ENCODE data around the gene VENTX.
"Not testable (repeated sequence)": the region's sequence is repeated elsewhere in the genome, so short reads cannot be mapped to it uniquely, and the experiment has no call there.

VENTX gene

GRCh38 chr10:133226251-133226808 lies 11.3 kb upstream of the VENTX start:
- Histone ChIP-seq H3K4me1 (ENCODE audit: control insufficient read depth in 5 of 5, insufficient read depth in 5 of 5, low read length in 5 of 5) (peaks cover 0 to 4% (median 0%) of the 10 kb centered on the region in 5 donors), H3K27me3 (ENCODE audit: control insufficient read depth in 5 of 5, insufficient read depth in 4 of 5, low read length in 5 of 5) (peaks cover 20 to 48% (median 39%) of the 10 kb centered on the region in 5 donors), H3K9me3 (ENCODE audit: control insufficient read depth in 5 of 5, low read length in 5 of 5) (no peaks in the 10 kb centered on the region), H3K4me3 (ENCODE audit: low read depth in 1 of 5, low read length in 5 of 5) (no peak overlapping the region), H3K9ac (ENCODE audit: low read length in 5 of 5) (no peak overlapping the region), H3K27ac (ENCODE audit: low read depth, low read length) (no peak overlapping the region), H3K36me3 (ENCODE audit: control insufficient read depth in 5 of 5, insufficient read depth in 5 of 5, low read length in 5 of 5) (no peaks in the 10 kb centered on the region)

- Histone ChIP-seq H3K36me3 (ENCODE audit: control insufficient read depth in 5 of 5, insufficient read depth in 5 of 5, low read length in 5 of 5) (no peaks in the 10 kb centered on the region), H3K4me1 (ENCODE audit: control insufficient read depth in 5 of 5, insufficient read depth in 5 of 5, low read length in 5 of 5) (peaks cover 0 to 4% (median 0%) of the 10 kb centered on the region in 5 donors), H3K9me3 (ENCODE audit: control insufficient read depth in 5 of 5, low read length in 5 of 5) (no peaks in the 10 kb centered on the region), H3K27ac (ENCODE audit: low read depth, low read length) (no peak overlapping the region), H3K9ac (ENCODE audit: low read length in 5 of 5) (no peak overlapping the region), H3K27me3 (ENCODE audit: control insufficient read depth in 5 of 5, insufficient read depth in 4 of 5, low read length in 5 of 5) (peaks cover 28 to 58% (median 46%) of the 10 kb centered on the region in 5 donors), H3K4me3 (ENCODE audit: low read depth in 1 of 5, low read length in 5 of 5) (no peak overlapping the region)
Observed at GRCh38 chr10:133227256-133227655, 10.4 kb upstream of the VENTX start.

- Histone ChIP-seq H3K27ac (ENCODE audit: low read depth, low read length) (no peak overlapping the region), H3K36me3 (ENCODE audit: control insufficient read depth in 5 of 5, insufficient read depth in 5 of 5, low read length in 5 of 5) (no peaks in the 10 kb centered on the region), H3K4me1 (ENCODE audit: control insufficient read depth in 5 of 5, insufficient read depth in 5 of 5, low read length in 5 of 5) (peaks cover 0 to 3% (median 0%) of the 10 kb centered on the region in 5 donors), H3K4me3 (ENCODE audit: low read depth in 1 of 5, low read length in 5 of 5) (no peak overlapping the region), H3K9ac (ENCODE audit: low read length in 5 of 5) (no peak overlapping the region), H3K9me3 (ENCODE audit: control insufficient read depth in 5 of 5, low read length in 5 of 5) (no peaks in the 10 kb centered on the region), H3K27me3 (ENCODE audit: control insufficient read depth in 5 of 5, insufficient read depth in 4 of 5, low read length in 5 of 5) (peaks cover 26 to 63% (median 51%) of the 10 kb centered on the region in 5 donors)
Observed at GRCh38 chr10:133229265-133230043, 8.2 kb upstream of the VENTX start.

- Histone ChIP-seq H3K9ac (ENCODE audit: low read length in 5 of 5) (no peak within 1 kb of the TSS), H3K27me3 (ENCODE audit: control insufficient read depth in 5 of 5, insufficient read depth in 4 of 5, low read length in 5 of 5) (peaks cover 26 to 62% (median 49%) of the 10 kb centered on the region in 5 donors), H3K27ac (ENCODE audit: low read depth, low read length) (no peak within 1 kb of the TSS), H3K4me3 (ENCODE audit: low read depth in 1 of 5, low read length in 5 of 5) (peak within 1 kb of the TSS in 1 of 5 donors; percentile 34), H3K36me3 (ENCODE audit: control insufficient read depth in 5 of 5, insufficient read depth in 5 of 5, low read length in 5 of 5) (no peaks in the 10 kb centered on the region), H3K4me1 (ENCODE audit: control insufficient read depth in 5 of 5, insufficient read depth in 5 of 5, low read length in 5 of 5) (peaks cover 0 to 3% (median 0%) of the 10 kb centered on the region in 5 donors), H3K9me3 (ENCODE audit: control insufficient read depth in 5 of 5, low read length in 5 of 5) (no peaks in the 10 kb centered on the region)
Observed at GRCh38 chr10:133230044-133230361, 7.7 kb upstream of the VENTX start, which contains the start of gene UTF1. UTF1 (plus strand) TSS chr10:133230217; CDS start chr10:133230289, 72 bp downstream.

GRCh38 chr10:133230387-133231195 lies 7.1 kb upstream of the VENTX start:
- no peaks in the 10 kb centered on the region for H3K9me3 ChIP-seq (ENCODE audit: control insufficient read depth in 5 of 5, low read length in 5 of 5)
- no peaks in the 10 kb centered on the region for H3K36me3 ChIP-seq (ENCODE audit: control insufficient read depth in 5 of 5, insufficient read depth in 5 of 5, low read length in 5 of 5)
- H3K4me3 ChIP-seq (ENCODE audit: low read depth in 1 of 5, low read length in 5 of 5), result peak overlapping the region in 1 of 5 donors; percentile 34
- H3K9ac ChIP-seq (ENCODE audit: low read length in 5 of 5), result no peak overlapping the region
- no peak overlapping the region for H3K27ac ChIP-seq (ENCODE audit: low read depth, low read length)
- H3K27me3 ChIP-seq (ENCODE audit: control insufficient read depth in 5 of 5, insufficient read depth in 4 of 5, low read length in 5 of 5), result peaks cover 26 to 56% (median 43%) of the 10 kb centered on the region in 5 donors
- H3K4me1 ChIP-seq (ENCODE audit: control insufficient read depth in 5 of 5, insufficient read depth in 5 of 5, low read length in 5 of 5), result peaks cover 0 to 3% (median 0%) of the 10 kb centered on the region in 5 donors

GRCh38 chr10:133231244-133231945 lies 6.3 kb upstream of the VENTX start:
- H3K27me3 ChIP-seq (ENCODE audit: control insufficient read depth in 5 of 5, insufficient read depth in 4 of 5, low read length in 5 of 5), result peaks cover 30 to 53% (median 38%) of the 10 kb centered on the region in 5 donors
- H3K9ac ChIP-seq (ENCODE audit: low read length in 5 of 5), result no peak overlapping the region
- no peak overlapping the region for H3K4me3 ChIP-seq (ENCODE audit: low read depth in 1 of 5, low read length in 5 of 5)
- H3K9me3 ChIP-seq (ENCODE audit: control insufficient read depth in 5 of 5, low read length in 5 of 5), result no peaks in the 10 kb centered on the region
- no peak overlapping the region for H3K27ac ChIP-seq (ENCODE audit: low read depth, low read length)
- peaks cover 0 to 5% (median 0%) of the 10 kb centered on the region in 5 donors for H3K4me1 ChIP-seq (ENCODE audit: control insufficient read depth in 5 of 5, insufficient read depth in 5 of 5, low read length in 5 of 5)
- no peaks in the 10 kb centered on the region for H3K36me3 ChIP-seq (ENCODE audit: control insufficient read depth in 5 of 5, insufficient read depth in 5 of 5, low read length in 5 of 5)

GRCh38 chr10:133231946-133232574 lies 5.6 kb upstream of the VENTX start:
- H3K4me1 ChIP-seq (ENCODE audit: control insufficient read depth in 5 of 5, insufficient read depth in 5 of 5, low read length in 5 of 5), result peaks cover 0 to 12% (median 5%) of the 10 kb centered on the region in 5 donors
- H3K9me3 ChIP-seq (ENCODE audit: control insufficient read depth in 5 of 5, low read length in 5 of 5), result no peaks in the 10 kb centered on the region
- H3K36me3 ChIP-seq (ENCODE audit: control insufficient read depth in 5 of 5, insufficient read depth in 5 of 5, low read length in 5 of 5), result no peaks in the 10 kb centered on the region
- no peak overlapping the region for H3K27ac ChIP-seq (ENCODE audit: low read depth, low read length)
- H3K4me3 ChIP-seq (ENCODE audit: low read depth in 1 of 5, low read length in 5 of 5), result no peak overlapping the region
- H3K27me3 ChIP-seq (ENCODE audit: control insufficient read depth in 5 of 5, insufficient read depth in 4 of 5, low read length in 5 of 5), result peaks cover 30 to 51% (median 37%) of the 10 kb centered on the region in 5 donors
- no peak overlapping the region for H3K9ac ChIP-seq (ENCODE audit: low read length in 5 of 5)

GRCh38 chr10:133234796-133235195 lies 2.9 kb upstream of the VENTX start:
- H3K27me3 ChIP-seq (ENCODE audit: control insufficient read depth in 5 of 5, insufficient read depth in 4 of 5, low read length in 5 of 5), result peaks cover 26 to 58% (median 48%) of the 10 kb centered on the region in 5 donors
- H3K4me3 ChIP-seq (ENCODE audit: low read depth in 1 of 5, low read length in 5 of 5), result peak overlapping the region in 1 of 5 donors; percentile 40

GRCh38 chr10:133235265-133235855 lies 2.3 kb upstream of the VENTX start:
- H3K27ac ChIP-seq (ENCODE audit: low read depth, low read length), result no peak overlapping the region
- peak overlapping the region in 1 of 5 donors; percentile 40 for H3K4me3 ChIP-seq (ENCODE audit: low read depth in 1 of 5, low read length in 5 of 5)

More at GRCh38 chr10:133234796-133235195, 2.9 kb upstream of the VENTX start:
- H3K9ac ChIP-seq (ENCODE audit: low read length in 5 of 5); H3K9me3 ChIP-seq (ENCODE audit: control insufficient read depth in 5 of 5, low read length in 5 of 5); H3K27ac ChIP-seq (ENCODE audit: low read depth, low read length); H3K36me3 ChIP-seq (ENCODE audit: control insufficient read depth in 5 of 5, insufficient read depth in 5 of 5, low read length in 5 of 5): not testable (repeated sequence)
- peaks cover 0 to 24% (median 11%) of the 10 kb centered on the region in 5 donors for H3K4me1 ChIP-seq (ENCODE audit: control insufficient read depth in 5 of 5, insufficient read depth in 5 of 5, low read length in 5 of 5)

More at GRCh38 chr10:133235265-133235855, 2.3 kb upstream of the VENTX start:
- H3K27me3 ChIP-seq (ENCODE audit: control insufficient read depth in 5 of 5, insufficient read depth in 4 of 5, low read length in 5 of 5), result peaks cover 26 to 62% (median 48%) of the 10 kb centered on the region in 5 donors
- no peak overlapping the region for H3K9ac ChIP-seq (ENCODE audit: low read length in 5 of 5)
- peaks cover 0 to 23% (median 11%) of the 10 kb centered on the region in 5 donors for H3K4me1 ChIP-seq (ENCODE audit: control insufficient read depth in 5 of 5, insufficient read depth in 5 of 5, low read length in 5 of 5)
- no peaks in the 10 kb centered on the region for H3K9me3 ChIP-seq (ENCODE audit: control insufficient read depth in 5 of 5, low read length in 5 of 5)
- no peaks in the 10 kb centered on the region for H3K36me3 ChIP-seq (ENCODE audit: control insufficient read depth in 5 of 5, insufficient read depth in 5 of 5, low read length in 5 of 5)

All from subcutaneous abdominal adipose tissue (tissue), 5 donors.